SW480 (cell line): ENCODE measurements around the gene PSTPIP1.

Experiments
- DNase-seq: peaks from one replicate; pipeline ENCODE4 v3.0.0-alpha.2; 2016; ENCODE audit warnings: low spot score

The PSTPIP1 gene

DNA sequence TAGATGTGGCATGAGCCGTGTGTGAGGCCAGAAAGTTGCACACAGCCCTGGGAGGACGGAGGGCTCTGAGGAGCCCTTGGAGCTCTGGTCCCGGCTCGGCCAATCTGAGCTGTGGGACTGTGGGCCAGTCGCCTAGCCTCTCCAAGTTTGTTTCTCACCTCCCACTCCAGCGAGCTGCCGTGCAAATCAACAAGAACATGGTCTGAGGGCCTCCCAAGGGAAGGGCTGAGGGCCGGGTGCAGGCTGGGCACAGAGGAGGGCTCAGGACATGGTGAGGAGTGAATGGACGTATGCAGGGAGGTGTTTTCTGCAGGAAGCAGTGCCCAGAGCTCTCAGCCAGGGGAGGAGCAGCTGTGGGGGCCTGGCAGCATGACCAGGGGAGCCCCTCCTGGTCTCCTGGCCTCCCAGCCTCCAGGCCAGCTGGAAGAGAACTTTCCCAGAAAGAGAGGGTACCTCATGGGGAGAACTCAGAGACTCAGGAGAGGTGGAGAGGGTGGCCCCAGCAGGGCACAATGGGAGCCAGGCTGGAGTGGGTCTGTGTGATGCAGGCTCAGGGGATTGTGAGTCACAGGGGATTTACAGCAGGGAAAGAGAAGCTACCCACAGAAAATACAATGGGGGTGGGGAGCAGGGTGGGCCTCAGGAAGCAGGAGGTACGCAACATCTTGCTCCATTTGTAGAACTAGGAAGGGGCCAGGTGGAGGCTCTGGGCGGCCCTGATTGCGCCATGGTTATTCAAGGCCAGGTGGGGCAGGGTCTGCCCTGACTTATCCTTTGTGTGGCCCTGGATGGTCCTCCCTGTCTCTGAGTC lies 24.8 kb downstream of the PSTPIP1 start:
- no peak for DNase-seq

DNA sequence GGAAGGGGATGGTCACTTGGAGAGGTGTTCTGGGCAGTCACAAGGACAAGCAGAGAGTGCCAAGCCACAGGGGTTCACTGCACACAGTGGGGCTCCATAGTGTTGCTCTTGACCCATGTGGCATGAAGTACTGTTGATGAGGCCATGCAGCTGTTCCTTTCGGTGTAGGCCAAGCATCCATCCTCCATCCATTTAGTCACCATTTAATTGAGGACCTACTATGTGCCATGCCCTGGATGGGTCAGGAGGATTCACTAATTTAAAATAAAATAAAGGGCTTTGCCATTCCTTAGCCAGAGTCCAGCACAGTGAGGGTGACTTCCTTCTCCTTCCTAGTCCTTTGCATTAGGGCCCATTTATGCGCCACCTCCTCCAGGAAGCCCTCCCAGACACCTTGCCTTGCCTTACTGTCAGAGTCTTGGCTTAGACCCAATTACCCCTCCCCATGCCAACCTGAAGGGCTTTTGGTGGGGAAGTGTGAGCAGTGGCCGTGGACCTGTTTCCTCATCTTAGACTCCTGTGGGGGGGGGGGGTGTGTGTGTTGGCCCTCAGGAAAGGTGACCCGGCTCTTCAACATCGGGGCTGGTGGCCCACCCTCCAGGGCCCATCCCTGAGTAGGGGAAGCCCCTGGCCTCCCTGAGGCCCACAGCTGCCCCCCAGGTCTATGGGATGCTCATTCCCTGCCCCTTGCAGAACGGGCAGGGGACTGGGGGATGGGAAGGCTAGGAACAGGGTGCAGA lies 25.6 kb downstream of the PSTPIP1 start:
- DNase-seq, result no peak

DNA sequence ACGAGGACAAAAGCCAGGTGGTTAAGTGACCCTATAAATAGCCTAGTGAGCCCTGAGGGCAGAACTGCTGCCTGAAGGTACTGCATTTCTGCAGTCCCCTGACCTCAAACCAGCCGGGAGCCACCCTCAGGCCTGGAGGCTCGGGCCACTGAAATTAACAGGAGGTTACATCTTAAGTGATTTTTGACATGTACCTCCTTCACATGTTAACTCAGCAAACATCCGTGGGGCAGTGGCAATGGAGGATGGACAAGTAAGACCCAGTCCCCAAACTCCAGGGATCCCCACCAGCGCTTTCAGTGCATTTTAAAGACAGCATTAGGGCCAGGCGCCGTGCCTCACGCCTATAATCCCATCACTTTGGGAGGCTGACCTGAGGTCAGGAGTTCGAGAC lies 26.2 kb downstream of the PSTPIP1 start:
- DNase-seq, result no peak

DNA sequence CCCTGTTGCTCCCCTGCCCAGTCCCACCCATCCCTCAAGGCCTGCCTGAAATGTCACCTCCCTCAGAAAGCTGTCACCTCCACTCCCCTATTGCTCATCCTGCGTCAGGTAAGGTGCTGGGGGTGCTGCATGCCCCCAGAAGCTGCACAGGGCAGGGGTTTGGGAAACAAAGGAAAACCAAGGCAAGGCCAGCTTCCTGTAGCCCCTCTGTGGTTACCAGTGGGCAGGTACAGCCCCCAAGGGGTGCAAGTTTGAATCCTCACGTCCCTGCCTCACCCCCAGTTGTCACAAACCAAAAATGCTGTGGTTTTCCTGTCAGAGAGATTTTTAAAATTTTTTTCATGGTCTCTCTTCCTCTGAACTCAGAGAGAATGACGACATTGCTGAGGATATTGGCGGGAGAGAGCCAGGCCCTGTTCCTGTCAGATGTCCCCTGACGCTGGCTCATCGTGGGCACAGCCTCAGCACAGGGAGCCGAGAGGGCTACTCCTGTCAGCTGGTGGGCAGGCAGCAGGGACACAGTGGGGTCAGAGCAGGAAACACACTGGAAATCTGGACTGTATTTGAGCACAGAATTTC lies 27.0 kb downstream of the PSTPIP1 start:
- no peak for DNase-seq

DNA sequence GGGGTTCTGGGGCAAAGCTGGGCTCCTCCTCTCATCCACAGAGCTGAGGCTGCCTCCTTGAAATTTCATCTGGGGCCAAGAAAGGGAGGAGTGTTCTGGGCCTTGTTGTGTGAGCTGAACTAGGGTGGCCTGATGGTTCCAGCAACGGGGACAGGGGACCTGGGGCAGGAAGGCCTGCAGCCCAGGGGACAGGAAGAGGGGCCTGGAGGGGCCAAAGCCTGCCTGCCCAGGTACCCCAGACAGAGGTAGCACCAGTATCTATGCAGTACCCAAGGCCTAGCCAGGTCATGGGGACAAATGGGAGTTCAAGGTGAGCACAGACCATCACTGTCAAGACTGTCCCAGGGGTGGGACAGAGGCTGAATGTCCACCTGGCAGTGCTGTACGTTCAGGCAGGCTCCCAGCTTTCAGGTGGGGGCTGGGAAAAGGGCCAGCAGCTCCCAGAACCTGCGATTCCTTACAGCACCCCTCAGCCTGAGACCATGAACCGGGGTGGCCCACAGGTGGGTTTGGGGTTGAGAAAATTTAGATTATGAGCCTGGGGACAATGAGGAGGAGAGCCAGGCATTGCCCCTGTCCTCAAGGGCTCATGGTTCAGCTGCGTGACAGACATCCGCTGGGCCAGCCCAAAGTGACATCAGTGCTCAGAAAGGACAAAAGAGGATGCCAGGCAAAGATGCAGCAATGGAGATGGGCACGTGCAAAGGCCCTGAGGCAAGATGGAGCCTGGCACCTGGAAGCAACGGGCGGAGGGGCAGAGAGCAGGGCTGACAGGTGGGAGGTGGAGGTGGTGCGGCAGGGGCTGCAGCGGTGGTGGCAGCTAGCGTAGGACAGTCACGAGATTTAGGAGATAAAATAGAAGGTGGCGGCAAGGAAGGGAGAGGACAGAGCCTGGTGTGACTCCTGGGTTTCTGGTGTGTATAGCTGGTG lies 28.0 kb downstream of the PSTPIP1 start:
- DNase-seq, result no peak

DNA sequence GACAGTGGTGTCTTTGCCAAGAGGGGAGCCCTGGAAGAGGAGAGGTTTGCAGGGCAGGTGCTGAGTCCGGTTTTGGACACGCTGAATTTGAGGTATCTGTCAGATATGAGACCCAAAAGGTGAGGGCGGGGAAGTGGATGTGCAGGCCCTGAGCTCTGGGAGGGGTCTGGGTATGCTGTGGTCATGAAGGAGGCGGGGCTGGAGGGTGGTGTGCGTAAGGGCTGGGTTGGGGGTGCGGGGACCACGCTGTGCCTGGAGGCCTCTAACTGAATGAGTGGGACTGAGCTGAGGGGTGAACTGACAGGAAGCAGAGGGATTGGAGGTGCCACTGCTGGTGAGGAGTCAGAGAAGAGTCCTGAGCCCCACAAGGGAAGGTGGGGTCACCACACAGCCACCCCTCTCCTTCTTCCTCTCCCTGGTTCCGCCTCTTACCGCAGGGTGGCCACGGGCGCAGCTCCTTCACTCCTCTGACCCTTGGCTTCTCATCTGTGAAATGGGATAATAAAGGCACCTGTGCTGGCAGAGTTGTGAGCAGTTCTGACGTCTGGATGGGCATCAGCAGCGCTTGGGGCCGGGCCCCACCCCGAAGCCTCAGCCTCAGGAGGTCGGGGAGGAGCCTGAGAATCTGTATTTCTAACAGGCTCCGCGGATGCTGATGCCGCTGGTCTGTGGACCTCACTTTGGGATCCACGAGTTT lies 28.8 kb downstream of the PSTPIP1 start:
- DNase-seq, result no peak

DNA sequence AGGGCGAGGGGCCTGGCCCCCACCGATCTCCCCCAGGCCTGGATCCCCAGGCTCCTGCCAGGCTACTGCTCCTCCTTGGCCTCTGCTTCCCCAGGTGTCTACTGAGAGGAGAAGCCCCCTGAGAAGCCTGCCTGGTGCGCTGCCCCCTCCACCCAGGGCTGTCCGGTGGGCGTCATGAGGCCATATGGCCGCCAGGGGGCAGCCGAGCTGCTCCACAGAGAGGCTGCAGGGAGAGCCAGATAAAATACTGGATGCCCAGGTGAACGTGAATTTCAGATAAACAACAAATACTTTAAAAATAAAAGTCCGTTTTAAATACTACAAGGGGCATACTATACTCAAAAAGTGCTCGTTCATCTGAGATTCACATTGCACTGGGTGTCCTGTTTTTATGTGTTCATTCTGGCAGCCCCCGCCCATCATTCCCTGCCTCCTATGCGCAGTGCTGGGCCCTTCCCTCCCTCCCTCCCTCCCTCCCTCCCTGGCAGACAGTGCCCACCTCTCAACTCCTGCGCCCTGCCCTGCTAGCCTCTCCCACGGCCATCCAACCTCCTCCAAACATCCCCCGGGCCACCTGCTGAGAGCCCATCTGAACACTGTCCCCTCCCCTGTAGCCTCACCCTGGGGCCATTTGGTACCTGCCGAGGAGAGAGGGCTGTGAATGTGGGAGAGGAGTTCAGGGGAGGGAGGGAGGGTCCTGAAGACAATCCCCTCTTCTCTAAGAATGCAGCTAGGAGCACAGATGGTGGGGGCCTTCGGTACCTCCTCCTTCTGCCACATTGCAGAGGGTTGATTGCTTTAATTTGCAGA lies 29.6 kb downstream of the PSTPIP1 start:
- DNase-seq, result peak; percentile 39

DNA sequence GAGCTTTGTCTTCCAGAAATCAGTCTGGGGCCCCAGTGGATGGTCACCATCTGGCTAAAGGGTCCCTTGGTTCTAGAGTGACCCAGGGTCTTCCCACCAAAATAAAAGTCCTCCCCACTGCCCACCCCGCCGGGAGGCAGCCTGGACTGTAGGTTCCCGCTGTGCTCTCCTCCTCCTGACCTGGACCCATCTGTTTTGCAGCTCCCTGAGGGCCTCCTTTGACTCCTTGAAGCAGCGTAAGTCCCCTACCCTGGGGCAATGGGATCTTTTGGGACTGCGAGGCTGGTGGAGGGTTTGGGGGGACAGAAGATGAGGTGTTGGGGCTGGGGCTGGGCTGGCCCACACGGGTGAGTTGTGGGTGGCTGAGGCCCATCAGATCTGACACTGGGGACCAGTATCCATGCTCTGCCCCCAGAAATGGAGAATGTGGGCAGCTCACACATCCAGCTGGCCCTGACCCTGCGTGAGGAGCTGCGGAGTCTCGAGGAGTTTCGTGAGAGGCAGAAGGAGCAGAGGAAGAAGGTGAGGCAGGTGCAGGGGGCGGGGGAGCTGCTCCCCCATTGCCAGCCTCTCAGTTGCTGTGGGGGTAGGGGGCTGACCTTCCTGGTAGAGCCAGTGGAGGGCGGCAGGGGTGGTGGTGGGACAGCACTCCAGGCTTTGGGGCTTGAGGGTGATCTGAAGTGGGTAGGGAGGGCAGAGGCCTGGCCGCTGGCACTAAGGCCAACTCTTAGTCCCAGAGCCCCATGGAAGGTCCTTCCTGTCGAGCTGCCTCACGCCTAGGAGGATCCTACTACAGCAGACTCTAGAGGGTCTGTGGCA lies 30.4 kb downstream of the PSTPIP1 start:
- DNase-seq, result no peak

DNA sequence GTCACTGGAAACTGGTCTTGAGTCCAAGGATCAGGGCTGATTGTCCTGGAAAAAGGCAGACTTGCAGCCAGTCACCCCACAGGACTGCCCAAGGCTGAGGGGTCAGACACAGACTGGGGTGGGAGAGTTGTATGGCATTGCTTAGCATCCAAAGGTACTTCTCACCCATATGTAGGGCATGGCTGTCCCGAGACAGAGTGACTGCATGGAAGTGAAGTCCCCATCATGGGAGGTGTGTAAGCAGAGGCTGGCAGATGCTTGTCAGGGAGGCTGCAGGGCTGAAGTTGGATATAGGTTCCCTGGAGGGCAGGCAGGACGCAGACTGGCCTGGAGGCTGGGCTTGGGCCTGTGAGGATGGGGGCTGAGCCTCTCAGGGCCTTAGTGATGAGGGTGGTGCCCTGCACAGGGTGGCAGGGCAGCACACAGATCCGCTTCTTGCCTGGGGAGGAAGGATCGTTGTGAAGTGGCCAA lies 31.1 kb downstream of the PSTPIP1 start:
- no peak for DNase-seq

DNA sequence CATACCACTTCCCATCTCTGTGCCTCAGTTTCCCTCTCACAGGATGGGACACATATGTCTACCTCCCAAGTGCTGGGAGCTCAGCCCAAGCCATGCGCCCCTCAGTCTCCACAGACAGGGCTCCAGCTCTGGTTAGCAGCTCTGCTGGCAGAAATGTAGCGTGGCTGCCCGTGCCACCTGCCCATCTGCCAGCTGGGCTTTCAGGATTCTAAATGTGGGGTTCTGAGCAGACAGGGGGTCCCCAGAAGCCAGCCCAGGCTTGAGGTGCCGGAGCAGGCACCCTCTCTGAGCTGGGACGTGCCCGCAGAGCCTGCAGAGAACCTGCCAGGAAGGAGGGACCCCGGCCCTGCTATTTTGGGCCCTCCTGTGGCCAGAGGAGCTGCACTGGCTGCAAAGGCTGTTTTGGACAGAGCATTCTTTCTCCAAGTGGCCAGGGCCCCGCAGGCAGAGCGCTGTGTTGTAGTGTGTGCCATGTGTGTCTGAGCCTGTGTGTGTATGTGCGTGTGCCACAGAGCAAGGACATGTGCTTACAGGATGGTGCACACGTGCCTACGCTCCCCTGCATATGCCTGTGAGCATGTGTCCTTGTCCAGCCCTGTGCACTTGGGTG lies 31.7 kb downstream of the PSTPIP1 start:
- DNase-seq, result no peak

DNA sequence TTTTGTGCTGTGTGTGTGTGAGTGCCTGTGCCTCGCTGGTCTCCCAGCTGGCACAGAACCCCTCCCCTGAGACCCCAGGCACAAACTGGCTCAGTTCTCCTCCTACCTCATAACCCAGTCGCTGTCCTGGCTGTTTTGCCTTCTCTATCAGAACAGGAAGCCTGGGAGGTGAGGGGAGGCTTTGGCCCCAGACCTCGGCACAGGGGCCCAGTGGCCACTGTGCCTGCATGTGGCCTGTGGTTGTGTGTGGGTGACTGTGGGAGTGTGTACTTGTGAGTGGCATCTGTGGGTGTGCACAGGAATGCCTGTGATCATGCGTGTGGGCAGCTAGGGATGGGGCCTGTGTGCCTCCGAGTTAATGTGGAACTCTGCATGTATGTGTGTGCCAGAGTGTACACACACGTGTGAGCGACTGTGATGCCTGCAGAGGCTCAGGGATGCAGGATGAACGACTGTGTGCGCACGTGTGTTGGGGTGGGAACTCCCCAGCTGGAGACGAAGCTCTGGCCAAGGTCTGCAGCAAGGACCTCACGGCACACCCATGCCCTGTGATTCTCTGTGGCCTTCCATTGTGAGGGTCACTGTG lies 32.3 kb downstream of the PSTPIP1 start:
- no peak for DNase-seq

DNA sequence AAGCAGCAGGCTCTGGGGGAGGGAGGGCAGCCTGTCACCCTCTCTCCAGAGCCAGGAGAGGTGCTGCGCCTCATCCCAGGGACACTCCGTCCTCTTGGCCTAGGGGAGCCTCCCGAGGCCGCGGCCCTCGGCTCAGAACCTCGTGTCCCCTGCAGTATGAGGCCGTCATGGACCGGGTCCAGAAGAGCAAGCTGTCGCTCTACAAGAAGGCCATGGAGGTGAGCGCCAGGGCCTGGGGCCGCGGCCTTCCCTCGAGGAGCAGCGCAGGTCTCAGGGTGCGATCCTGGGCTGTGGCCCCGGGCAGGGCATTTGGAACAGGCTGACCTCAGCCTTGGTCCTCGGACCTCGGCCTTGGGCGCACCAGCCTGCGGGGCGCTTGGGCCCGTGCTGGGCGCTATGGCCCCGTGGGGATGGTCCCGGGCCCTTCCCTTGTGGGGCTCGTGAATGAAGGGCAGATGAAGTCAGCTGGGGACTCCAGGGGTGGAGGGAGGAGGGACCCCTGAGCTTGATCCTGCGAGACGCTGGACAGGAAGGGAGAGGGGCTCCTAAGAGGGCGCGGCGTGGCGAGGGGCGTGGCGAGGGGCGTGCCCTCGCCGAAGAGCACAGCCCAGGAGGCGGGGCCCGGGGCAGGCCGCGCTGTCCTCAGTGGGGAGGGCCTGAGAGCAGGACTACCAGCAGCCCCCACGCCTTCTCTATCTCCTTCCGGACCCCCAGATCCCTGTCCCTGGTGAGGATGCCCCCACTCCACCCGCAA lies 32.9 kb downstream of the PSTPIP1 start:
- no peak for DNase-seq

DNA sequence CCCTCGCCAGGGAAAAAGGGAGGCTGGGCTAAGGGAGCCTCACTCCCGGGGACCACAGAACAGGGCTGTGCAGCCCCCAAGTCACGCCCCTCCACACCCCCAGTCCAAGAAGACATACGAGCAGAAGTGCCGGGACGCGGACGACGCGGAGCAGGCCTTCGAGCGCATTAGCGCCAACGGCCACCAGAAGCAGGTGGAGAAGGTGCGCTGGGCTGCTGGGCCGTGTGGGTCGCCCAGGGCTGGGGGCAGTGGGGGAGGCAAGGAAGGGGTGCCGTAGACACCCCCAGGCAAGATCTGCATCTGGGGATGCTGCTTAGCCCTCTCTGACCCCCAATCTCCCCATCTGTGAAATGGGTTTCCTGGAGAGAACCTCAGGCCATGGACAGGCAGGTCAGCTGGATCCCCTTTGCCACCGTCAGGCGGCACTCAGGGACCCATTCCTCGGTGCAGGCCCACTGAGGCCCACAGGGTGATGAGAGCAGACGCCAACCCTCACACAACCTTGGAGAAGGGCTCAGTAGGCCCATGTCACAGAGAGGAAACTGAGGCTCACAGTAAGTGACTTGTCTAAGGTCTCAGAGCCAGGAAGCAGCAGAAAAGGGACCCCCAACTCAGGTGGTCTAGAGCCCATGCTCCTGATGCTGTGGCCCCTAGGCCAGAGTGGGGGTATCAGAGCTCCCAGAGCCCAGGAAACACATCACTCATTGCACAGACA lies 33.7 kb downstream of the PSTPIP1 start:
- DNase-seq, result no peak

DNA sequence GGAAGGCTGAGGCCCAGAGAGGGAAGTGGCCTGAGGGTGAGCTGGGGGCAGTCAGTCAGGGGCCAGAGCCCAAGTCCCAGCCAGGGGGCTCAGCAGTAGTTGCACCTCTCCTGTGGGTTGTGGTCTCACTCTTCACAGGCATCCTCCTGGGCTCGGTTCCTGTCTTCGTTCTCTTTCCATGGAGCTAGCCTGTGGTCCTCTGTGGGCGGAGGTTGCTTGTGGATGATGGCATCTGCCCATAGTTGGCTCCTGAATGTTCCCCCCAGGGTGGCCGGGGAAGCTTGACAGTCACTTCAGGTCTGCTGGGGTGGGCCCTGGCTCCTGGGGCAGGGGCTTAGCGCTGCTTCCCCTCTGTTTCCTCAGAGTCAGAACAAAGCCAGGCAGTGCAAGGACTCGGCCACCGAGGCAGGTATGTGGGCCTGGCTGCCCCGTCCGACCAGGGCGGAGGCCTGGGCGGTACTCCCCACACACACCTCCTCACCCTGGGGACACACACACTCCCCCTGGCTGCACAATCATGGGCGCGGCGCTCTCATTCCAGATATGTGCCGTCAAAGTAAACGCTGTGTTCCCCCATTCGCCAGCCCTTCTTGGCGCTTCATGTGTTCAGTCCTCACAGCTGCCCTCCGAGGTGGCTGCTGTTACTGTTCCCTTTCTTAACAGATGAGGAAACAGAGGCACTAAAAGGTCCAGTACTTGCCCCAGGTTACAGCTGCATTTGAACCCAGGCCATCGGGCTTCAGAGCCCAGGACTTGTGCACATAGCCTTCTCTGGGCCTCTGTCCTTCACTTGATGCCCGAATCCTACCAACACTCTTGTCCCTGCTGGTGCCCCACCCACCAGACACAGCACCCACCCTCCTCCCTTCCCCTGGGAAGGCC lies 34.5 kb downstream of the PSTPIP1 start:
- DNase-seq, result no peak

DNA sequence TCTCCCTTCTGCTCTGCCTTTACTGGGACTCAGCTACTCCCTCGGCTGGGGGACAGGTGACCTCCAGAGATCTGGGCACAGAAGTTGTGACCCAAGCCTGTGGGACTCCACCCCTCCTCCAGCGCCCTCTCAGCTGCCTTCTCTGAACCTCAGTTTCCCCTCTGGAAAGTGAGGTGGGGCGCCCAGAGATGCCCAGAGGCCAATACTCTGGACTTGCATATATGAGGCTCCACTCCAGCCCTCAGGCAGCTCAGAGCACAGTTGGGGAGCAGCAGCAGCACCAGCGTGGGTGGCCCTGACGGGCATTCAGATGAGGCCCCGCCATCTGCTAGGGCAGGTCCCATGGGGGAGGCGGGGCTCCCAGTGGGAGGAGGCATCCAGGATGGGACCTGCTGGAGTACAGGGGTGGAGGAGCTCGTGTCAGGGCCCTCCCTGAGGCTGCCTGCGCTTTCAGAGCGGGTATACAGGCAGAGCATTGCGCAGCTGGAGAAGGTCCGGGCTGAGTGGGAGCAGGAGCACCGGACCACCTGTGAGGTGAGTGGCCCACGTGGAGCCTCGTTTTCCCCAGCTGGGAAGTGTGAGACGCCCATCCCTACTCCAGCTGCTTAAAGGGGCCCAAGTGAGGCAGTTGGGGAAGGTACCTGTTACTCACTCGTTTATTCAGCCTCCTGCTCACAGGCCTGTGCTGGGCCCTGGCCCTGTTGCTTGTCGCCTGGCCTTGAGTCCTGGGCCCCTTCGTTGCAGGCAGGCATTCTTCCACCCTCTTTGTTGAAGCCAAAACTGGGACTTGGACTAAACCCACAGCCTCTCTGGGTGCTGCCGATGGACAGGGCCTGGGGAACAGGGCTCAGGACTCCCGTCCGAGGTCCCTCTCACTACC lies 35.4 kb downstream of the PSTPIP1 start:
- DNase-seq, result peak; percentile 25
